Body of pancreas (tissue), 4 donors: Measurements from ENCODE around the gene LRRN4. TPM values are rescaled to one million over a fixed set of nuclear protein-coding genes. Genes with fewer than 3 reads are reported as not detected.
A peak's percentile ranks its signal among the peaks of the same experiment; 100 is the strongest.
"Not testable (repeated sequence)": the region's sequence is repeated elsewhere in the genome, so short reads cannot be mapped to it uniquely, and the experiment has no call there.

ENCODE experiments used
- ATAC-seq: fragments of 150-250 bp; one replicate; pipeline ENCODE4 v1.9.1; 2016
- DNase-seq, 4 donors: peaks; one replicate each; pipeline ENCODE4 v3.0.0-alpha.2; 2019
- H3K27ac ChIP-seq, 4 donors: fragments of 200-600 bp; sonication (generic); 1 replicate in 3 of 4; 2 replicates in 1 of 4; pipeline versions ENCODE4 v1.5.1 to v1.6.1; 2016 to 2019; ENCODE audit warnings: mild to moderate bottlenecking in 1 of 4, mixed read lengths in 1 of 4, moderate library complexity in 1 of 4
- H3K27me3 ChIP-seq, 2 donors: fragments of 200-600 bp; sonication (generic); one replicate each; pipeline ENCODE4 v1.6.0; 2016; ENCODE audit warnings: mild to moderate bottlenecking in 1 of 2
- H3K36me3 ChIP-seq, 2 donors: fragments of 200-600 bp; sonication (generic); replicated peaks in 1 of 2; 2 replicates each; pipeline ENCODE4 v1.5.1; 2016; ENCODE audit warnings: low read depth in 2 of 2; ENCODE audit not compliant: insufficient read depth in 1 of 2
- H3K4me1 ChIP-seq: fragments of 200-600 bp; sonication (generic); one replicate; pipeline ENCODE4 v1.6.0; 2016
- H3K4me3 ChIP-seq, 2 donors: fragments of 200-600 bp; sonication (generic); 1 replicate in 1 of 2; 2 replicates in 1 of 2; pipeline ENCODE4 v1.5.1; 2016 to 2019
- H3K9me3 ChIP-seq, 3 donors: fragments of 200-600 bp; sonication (generic); 1 replicate in 2 of 3; 2 replicates in 1 of 3; pipeline ENCODE4 v1.5.1; 2016
- POLR2A ChIP-seq, 3 donors: fragments of 450-650 bp; IDR thresholded peaks; one replicate each; pipeline ENCODE4 v1.6.1; 2016; ENCODE audit warnings: antibody characterized with exemption in 3 of 3, mild to moderate bottlenecking in 2 of 3
- WGBS, 2 donors: methylation state at CpG; one replicate each; pipeline ENCODE4 v1.1.5; 2017; 5-methylcytosine and 5-hydroxymethylcytosine counted together
- intact Hi-C: fragments of 100-400 bp; cut with DNase I; formaldehyde crosslinking; loops from one replicate; pipeline ENCODE4 v1.15.1; 2023
- total RNA-seq, 2 donors: library from RNA; depleted of rRNA; stranded (reverse); fragments of >200 nt; gene quantifications; one replicate each; pipeline ENCODE4 v1.1.0, GENCODE V29; 2016
- TF ChIP-seq, protein P1 (sequence below), 7 experiments: fragments of 450-650 bp in 4 of 7; fragments of 200-600 bp in 3 of 7; sonication (generic) in 3 of 7; IDR thresholded peaks; one replicate each; pipeline ENCODE4 v1.5.1; 2016 to 2019; ENCODE audit warnings: antibody characterized with exemption in 7 of 7

The LRRN4 gene
- total RNA-seq, 2 donors from 2014 or later: 10.9 to 11.2 TPM

DNA sequence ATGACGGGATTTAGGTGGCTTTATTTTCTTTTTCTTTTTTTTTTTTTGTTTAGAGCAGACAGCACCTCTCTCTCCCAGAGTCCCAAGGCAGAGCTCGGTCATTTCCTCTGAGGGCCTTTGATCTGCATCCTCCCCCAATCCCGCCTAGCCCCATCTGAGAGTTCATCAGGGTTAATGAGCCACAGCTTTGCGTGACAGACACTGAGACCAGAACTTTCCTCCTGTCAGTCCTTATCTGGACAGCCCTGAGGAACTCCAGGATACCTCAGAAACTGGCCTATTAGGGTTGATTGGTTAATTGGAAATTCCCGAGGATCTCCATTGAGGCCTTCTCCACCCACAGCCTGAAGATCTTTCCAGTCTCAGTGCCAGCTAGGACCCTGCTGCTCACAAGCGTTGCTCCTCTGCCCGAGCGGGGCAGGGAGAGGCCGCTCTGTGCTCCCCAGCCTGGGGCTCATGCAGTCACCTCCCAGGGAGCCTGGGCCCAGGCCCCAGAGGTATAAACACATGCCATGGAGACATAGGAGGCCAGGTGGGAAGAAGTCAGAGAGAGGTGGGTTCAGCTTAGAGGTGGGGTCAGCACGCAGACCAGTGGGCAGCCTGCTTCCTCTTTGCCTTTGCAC is 1.4 kb upstream of the LRRN4 start:
- intact Hi-C loops: no loop called here

DNA sequence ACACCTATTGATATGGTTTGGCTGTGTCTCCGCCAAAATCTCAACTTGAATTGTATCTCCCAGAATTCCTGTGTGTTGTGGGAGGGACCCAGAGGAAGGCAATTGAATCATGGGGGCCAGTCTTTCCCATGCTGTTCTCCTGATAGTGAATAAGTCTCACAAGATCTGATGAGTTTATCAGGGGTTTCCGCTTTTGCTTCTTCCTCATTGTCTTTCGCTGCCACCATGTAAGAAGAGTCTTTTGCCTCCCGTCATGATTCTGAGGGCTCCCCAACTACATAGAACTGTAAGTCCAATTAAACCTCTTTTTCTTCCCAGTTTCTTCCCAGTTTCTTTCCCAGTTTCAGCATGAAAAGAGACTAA is 810 bp upstream of the LRRN4 start:
- H3K27me3 ChIP-seq, H3K36me3 ChIP-seq, H3K4me3 ChIP-seq, DNase-seq, ATAC-seq, H3K9me3 ChIP-seq, intact Hi-C loops: not testable (repeated sequence)
- Histone ChIP-seq H3K4me1 (peaks cover 55% of the 10 kb centered on the region), H3K27ac (peak overlapping the region in 1 of 4 donors; percentile 89)
- WGBS, 2 donors: 93 to 94% methylated on average over 4 of the region's 4 CpGs

More for the DNA sequence above, 1.4 kb upstream of the LRRN4 start:
- WGBS, 2 donors: 75 to 83% methylated on average over 4 to 10 of the region's 10 CpGs
- H3K9me3 ChIP-seq: no peaks in the 10 kb centered on the region
- no peaks in the 10 kb centered on the region for H3K27me3 ChIP-seq
- TF ChIP-seq POLR2A (IDR thresholded peaks at IDR 0.05): no peak
- TF ChIP-seq, protein P1, sequence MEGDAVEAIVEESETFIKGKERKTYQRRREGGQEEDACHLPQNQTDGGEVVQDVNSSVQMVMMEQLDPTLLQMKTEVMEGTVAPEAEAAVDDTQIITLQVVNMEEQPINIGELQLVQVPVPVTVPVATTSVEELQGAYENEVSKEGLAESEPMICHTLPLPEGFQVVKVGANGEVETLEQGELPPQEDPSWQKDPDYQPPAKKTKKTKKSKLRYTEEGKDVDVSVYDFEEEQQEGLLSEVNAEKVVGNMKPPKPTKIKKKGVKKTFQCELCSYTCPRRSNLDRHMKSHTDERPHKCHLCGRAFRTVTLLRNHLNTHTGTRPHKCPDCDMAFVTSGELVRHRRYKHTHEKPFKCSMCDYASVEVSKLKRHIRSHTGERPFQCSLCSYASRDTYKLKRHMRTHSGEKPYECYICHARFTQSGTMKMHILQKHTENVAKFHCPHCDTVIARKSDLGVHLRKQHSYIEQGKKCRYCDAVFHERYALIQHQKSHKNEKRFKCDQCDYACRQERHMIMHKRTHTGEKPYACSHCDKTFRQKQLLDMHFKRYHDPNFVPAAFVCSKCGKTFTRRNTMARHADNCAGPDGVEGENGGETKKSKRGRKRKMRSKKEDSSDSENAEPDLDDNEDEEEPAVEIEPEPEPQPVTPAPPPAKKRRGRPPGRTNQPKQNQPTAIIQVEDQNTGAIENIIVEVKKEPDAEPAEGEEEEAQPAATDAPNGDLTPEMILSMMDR (IDR thresholded peaks at IDR 0.05): no peak
- peaks cover 50% of the 10 kb centered on the region for H3K4me1 ChIP-seq
- no peak for ATAC-seq
- H3K4me3 ChIP-seq: no peak overlapping the region
- DNase-seq: no peak
- H3K27ac ChIP-seq: no peak overlapping the region
- H3K36me3 ChIP-seq: no peaks in the 10 kb centered on the region

DNA sequence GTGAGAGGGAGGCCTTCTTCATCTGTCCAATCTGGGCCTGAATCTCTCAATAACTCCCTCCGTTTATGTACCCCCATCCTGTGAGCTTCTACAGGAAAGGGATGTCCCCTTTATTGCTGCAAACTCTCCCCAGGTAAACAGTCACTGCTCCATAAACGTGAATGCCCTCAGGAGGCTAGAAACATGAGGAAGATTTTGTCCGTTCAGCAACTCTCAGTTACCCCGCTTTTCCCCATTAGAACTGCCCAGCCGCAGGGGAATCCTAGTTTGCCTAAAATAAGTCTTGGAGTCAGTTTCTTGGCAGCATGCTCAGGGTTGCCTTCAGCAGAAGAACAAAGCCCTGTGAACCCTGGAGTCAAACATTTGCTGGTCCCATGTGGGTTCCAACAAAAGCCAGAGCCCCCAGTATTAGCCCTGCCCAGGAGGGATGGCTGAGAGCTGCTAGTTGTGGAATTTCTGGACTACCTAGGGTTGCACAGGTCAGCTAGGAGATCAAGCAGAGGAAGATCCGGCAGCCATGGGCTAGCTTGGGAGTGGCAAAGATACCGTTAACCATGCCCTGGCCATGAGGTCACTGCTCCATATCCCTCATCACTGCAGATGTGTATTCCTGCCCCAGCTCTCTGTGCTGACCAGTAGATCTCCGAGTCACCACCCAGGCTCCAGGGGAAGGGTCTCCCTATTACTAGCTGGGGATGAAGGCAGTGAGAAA is 640 bp downstream of the LRRN4 start:
- no peaks in the 10 kb centered on the region for H3K27me3 ChIP-seq
- no peaks in the 10 kb centered on the region for H3K36me3 ChIP-seq
- TF ChIP-seq, protein P1 (IDR thresholded peaks at IDR 0.05): no peak
- DNase-seq: no peak
- intact Hi-C loops: no loop called here
- ATAC-seq: no peak
- no peak overlapping the region for H3K4me3 ChIP-seq
- 74 to 76% methylated on average over 5 to 8 of the region's 8 CpGs for WGBS, 2 donors
- no peaks in the 10 kb centered on the region for H3K9me3 ChIP-seq
- peaks cover 41% of the 10 kb centered on the region for H3K4me1 ChIP-seq
- H3K27ac ChIP-seq: peak overlapping the region in 3 of 4 donors; percentile 84 to 90 (median 89)

DNA sequence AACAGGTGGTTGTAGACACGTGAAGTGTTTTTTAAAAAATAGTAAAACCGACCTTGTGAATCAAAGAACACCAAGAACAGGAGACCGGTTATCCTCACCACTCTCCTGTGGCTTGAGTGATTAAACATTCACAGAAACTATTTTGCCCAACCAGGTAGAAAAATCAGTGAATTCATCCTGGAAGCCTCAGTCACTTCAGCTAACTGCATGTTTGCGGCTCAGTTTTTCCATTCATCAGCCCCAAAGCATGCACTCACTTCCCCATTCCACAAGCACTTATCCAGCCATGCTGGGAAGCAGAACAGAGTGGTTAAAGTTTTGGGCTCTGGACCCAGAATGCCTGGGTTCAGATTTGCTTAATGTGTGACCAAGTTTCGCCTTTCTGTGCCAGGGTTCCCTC is 2.4 kb downstream of the LRRN4 start:
- peak in 3 of 4 donors; percentile 33 to 65 (median 40) for DNase-seq
- intact Hi-C loops: no loop called here
- H3K9me3 ChIP-seq: no peaks in the 10 kb centered on the region
- H3K27ac ChIP-seq: peak overlapping the region; percentile 45 to 90 (median 86)
- TF ChIP-seq, protein P1 (IDR thresholded peaks at IDR 0.05): no peak
- peak in 2 of 3 donors; percentile 52 to 66 for TF ChIP-seq POLR2A (IDR thresholded peaks at IDR 0.05)
- no peak overlapping the region for H3K4me3 ChIP-seq
- peaks cover 28% of the 10 kb centered on the region for H3K4me1 ChIP-seq
- ATAC-seq: peak; percentile 83
- no peaks in the 10 kb centered on the region for H3K27me3 ChIP-seq
- H3K36me3 ChIP-seq: no peaks in the 10 kb centered on the region
- WGBS, 2 donors: 49 to 54% methylated on average over 5 of the region's 5 CpGs

DNA sequence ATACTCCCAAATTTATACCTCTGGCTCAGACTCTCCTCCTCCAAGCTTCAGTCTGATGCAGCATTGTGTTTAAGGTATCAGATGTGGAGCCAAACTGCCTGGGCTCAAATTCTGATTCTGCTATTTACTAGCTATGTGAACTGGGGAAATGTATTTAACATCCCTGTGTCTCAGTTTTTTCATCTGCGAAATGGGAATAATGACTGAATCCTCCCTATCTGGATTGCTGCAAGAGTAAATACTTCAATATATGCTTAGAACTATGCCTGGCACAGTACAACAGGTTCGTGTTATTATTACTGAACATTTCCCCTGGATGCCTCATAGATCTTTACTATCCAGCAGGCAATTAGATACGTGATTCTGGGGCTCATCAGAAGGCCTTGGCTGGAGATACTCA is 5.5 kb downstream of the LRRN4 start:
- no peak for ATAC-seq
- Histone ChIP-seq H3K9me3 (no peaks in the 10 kb centered on the region), H3K36me3 (no peaks in the 10 kb centered on the region), H3K27ac (no peak overlapping the region), H3K4me3 (no peak overlapping the region), H3K4me1 (peaks cover 22% of the 10 kb centered on the region), H3K27me3 (no peaks in the 10 kb centered on the region)
- DNase-seq: no peak
- intact Hi-C loops: no loop called here
- WGBS, 2 donors: 77 to 81% methylated on average over 3 of the region's 3 CpGs
- TF ChIP-seq, protein P1 (IDR thresholded peaks at IDR 0.05): no peak
